NCI-H1105 treated with DMSO at 0.1 percent for 48 hours (cell line): ENCODE measurements around the gene TFF2.

Experiments used
- DNase-seq: peaks from one replicate; lab custom pipeline; 2025; lab: John Stamatoyannopoulos, UW

TFF2 gene

DNA sequence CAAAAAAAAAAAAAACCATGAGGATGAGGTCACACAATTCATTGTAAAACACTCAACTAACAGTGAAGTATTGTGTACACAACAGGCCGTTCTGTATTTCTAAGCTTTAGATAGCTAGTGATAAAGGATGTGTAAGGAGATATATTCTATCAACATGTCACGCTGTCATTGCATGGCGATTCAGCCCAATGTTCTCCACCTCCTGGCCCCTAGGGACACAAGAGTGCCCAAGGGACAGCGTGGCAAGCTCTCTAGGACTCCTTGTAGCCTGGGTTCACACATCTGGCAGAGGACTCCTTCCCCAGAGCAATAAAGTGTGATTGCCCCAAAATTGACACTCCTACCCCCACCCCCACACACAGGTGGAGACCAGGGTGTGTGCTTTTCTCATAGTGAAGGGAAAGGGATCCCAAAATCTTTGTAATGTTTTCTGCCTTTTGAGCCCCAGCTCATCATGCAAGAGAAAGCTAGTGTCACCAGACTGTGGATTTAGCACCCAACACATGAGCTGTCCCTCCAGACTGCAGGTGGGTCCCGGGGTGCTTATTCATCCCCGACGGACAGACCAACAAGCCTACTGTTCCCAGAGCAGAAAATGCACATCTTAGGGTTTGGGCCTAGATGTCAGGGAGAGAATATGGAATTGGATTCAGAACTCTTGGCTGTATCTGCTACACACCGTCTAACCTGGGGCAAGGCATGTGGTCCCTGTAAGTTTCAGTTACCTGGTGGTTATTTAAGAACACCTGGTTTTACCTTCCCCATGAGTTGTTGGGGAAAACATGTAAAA is 33.6 kb upstream of the TFF2 start:
- no peak for DNase-seq

DNA sequence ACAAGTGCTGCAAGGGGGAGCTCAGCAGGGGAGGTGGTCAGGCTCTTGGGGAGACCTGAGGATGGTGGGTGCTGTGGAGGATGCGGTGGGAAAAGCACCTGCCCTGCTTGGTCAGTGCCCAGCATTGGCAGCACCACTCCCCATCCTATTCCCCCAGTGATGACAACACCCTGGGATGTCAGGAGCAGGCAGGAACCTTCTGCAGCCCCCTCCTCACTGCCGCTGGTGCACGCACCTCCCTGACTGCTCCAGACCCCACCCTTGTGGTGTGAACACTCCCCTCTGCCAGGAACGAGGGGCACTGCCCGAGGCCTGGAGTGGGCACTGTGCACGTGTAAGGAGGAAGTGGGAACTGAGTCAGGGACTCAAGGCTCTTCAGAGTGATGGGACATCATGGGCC is 32.5 kb upstream of the TFF2 start:
- no peak for DNase-seq

DNA sequence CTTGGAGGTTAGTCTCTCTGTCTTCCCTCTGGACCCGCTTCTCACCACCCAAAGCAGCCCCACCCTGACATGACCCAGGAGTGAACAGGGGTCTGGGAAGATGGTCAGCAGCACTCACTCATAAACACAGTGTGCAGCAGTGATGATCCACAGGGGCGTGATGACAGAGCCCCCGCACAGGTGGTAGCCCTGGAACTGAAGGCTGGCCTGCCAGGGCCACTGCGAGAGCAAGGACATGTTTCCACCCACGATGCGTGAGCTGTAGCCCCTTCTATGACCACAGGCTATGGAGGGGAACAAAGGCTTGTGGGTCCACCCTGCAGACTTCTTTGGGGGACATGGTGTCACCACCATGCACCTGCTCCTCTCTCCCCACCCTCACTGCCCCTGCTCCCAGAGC is 32.1 kb upstream of the TFF2 start:
- DNase-seq: no peak

DNA sequence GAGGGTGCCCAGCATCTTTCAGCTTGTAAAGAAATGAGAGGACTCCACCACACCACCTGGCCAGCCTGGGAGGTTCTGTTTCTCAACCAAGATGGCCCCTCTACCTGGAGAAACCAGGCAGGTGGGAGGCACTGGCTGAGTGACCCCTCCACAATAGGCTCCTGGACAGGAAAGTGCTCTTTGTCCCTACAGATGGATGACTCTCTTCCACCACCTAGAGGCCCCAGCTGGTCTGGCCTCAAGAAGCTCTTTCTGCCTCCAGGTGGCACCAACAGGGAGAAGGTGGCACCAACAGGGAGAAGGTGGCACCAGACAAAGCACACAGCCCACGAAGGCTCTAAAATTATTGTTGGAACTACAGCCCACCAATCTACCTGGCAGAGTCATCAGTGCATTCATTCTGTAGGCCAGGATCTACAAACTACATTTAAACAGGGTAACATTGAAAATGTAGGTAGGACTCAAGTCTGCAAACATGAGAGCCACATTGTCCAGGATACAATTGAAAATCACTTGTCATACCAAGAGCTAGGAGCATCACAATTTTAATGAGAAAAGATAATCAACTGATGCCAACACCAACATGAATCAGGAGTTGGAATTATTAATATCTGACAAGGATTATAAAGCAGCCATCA is 30.7 kb upstream of the TFF2 start:
- DNase-seq: peak; percentile 56

DNA sequence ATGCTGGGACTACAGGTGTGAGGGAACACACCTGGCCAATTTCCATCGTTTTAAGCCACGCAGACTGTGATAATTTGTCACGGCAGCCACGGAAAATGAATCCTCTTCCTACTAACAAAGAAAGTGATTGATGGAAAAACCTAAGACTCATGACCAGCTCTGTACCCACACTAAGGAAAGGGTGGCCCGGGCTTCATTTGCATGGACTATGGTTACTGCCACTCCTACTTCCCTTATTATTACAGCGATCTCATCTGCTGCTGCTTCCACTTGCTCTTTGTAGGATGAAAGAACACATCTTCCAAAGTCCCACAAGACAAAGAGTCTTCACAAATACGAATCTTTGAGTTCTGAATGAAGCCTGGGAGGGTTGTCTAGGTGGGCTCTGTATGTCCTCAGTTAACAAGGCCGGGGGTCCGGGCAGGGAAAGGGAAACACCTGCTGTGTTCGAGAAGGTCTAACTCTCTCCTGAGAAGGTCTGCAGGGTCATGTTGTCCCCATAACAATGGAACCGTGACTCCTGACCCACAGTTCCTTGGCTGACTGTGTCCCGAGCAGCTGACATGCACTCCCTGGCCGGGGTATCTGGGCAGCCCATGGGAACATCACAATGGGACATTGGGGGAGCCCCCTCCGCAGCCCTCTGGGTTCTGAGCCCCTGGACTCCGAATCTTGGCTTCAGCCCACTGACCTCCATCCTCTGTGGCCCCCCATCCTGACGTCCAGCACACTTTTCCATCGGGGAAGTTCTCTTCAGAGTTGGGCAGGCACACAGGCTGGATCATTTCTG is 28.8 kb upstream of the TFF2 start:
- DNase-seq: no peak

DNA sequence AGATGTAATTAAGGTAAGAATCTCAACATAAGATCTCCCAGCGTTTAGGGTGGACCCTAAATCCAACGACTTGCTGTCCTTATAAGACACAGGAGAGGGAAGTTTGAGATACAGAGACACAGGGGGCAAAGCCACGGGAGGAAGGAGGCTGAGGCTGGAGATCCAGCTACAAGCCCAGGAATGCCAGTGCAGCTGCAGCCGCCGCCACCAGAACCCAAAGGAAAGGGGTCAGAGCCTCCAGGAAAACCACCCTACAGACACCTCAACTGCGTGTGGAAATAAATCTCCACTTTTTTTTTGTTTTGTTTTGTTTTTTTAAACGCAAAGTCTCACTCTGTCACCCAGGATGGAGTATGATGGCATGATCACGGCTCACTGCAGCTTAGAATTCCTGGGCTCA is 27.6 kb upstream of the TFF2 start:
- DNase-seq: no peak

DNA sequence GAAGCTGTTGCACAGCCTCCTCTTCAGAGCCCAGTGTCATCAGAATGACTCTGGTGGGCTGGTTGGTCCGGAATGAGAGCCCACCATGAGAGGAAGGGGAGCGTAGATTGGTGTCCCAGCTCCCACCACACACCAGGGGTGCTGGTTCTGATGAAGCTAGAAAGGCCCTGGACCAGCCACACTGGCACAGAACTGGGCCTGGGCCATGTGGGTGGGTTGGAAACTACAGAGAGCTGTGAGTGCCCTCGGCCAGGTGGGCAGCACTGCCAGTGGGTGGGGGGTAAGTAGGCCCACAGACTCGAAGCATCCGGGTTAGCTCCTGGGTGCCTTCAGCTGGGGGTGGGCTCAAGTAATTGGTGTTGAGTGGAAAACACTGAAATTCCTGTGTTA is 27.2 kb upstream of the TFF2 start:
- no peak for DNase-seq

DNA sequence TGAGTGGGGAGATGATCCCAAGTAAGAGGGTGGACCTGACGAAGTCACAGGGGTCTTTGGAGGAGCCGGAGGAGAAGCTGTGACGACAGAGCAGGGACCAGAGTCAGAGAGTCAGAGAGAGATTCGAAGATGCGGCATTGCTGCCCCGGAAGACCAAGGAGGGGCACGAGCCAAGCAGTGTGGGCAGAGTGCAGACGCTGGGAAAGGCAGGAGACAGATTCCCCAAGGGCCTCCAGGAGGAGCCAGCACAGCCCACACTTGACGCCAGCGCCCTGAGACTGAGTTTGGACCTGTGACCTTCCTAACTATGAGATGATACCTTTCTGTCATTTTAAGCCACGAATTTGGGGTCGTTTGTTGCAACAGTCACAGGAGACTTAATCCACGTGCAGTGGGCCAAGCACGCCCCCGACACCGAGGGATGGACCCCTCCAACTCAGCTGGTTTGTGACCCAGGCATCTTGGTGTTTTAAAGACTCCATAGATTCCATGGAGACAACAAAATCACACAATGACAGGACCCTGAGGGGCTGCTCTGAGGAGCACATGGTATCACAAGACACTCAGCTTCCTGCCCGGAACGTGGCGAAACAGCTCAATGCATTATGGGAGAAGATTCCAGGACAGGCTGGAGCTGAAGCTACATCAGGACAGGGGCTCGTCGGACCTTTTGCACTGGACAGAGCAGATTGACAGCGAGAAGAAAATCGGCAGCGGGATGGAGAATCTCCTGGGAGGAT is 26.6 kb upstream of the TFF2 start:
- DNase-seq: no peak

DNA sequence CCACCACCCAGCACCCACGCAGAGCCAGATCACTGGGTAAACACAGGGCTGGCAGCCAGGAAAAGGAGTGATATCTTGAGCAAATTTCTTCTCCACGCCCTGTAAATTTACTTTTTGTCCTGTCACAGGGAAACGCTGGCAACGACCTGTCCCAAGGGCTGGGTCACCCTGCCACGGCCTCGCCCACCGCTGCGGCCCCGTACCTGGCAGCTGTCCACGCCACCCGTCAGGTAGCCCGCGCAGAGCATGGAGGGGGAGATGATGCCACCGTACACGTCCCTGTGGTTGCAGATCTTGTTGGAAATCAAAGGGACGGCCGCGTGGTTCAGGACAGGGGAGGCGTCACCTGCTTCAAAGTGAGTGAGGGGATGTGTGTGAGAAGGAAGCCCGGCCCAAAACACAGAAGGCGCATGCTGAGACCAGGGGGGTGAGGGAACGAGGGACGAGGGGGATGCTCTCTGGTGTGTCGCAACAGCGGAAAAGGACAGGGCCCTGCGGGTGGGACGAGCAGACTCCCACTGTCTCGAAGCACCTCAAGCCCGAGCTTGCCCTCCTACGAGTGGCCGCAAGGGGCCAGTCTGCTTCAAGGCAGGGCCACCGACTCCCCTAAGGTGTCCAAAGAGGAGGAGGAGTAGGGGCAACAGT is 25.7 kb upstream of the TFF2 start:
- no peak for DNase-seq

DNA sequence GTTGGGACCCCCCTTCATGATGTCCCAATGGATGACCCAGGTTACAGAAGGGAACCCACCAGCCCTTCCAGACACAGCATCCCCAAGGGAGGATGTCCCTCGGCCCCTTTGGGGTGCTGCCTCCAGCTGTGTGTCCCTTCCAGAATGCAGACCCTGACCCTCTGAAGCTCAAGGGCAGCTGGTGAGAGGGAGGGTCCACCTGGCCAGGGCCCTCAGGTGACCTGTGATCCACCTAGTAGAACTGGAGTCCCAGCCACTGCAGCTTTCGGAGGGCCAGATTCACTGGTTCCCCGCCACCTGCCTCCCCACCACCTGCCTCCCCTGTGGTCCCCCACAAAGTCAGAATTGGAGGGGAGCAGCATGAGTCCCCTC is 25.2 kb upstream of the TFF2 start:
- no peak for DNase-seq

DNA sequence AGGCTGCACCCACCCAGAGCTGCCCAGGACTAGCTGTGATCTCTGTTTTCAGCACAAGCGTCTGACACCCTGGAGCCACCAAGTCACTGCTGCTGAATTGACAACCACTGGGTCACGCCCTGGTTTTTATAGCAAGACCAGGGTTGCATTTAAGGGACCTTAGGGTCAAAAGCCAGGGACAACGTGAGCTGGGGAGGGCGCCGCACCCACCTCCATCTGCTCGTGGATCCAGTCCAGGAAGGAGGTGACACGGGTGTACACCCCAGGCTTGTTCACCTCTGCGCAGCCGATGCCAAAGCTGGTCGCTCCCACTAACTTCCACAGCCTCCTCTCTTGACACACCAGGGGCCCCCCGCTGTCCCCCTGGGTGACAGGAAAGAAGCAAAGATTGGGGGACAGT is 24.7 kb upstream of the TFF2 start:
- DNase-seq: no peak

DNA sequence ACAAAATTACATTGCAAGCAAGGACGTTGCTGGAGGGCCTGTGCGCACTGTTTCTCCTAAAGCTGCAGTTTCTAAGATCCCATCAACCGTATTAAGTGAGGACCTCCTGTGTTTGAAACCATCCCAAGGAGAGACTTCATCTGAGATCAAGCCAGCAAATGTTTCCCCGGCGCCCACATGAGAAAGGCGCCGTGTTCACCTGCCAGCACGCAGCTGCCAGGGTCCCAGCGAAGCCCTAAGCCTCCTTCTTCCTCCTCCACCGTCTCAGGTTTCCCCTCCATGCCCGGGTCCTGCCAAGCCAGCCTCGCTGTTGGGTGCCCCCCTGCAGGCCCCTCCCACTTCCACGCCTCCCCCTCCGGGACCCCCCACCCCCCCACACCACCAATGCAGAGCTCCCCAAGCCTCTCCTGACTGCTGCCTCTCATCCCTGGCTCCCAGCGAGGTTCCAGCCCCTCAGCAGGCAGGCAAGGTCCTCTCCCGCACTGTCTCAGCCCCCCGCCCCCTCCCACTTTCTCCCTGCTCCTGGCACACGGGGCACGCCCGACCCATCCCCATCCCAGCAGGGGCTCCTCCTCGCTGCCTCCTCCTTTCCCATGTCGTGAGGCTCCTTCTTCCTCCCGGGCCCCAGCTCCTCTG is 24.2 kb upstream of the TFF2 start:
- DNase-seq: no peak

DNA sequence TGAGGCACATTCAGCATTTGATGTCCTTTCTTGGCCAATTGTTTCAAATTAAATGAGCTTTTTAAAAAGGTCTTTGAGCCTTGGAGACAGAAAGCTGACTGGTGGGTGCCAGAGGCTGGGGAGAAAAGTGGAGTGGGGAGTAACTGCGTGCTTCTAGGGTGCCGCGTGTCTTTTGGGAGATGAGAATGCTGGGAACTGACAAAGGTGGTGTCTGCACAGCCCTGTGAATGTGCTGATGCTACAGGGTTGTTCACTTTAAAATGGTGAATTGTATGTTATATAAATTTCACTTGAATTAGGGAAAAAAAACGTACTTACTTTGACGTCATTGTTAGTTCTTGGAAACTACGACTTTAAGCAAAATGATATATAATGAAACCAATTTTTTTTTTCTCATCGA is 23.7 kb upstream of the TFF2 start:
- DNase-seq: no peak

DNA sequence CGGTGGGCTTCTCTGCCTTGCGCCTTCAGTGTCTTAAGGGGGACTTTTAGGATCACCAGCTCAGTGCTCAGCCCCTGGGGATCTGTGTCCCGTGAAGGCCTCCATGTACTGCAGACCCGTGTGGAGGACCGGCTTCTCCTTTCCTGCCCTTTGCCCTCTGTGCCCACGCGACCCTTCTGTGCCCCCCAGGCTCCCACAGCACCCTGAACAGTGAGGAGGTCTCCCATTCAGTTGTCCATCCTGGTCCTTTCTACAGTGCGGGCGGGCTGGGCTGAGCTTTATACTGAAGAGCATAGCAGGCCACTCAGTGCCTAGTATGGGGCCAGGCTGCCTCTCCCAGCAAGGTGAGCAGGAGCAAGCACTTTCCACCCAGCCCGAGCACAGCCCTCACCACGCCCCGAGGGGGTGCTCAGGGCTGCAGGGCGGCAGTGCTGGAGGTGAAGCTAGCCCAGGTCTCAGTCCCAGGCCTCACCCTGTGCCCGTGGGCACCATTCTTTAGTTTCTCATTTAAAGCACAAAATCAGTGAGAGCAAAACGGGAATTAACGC is 23.2 kb upstream of the TFF2 start:
- DNase-seq: no peak

DNA sequence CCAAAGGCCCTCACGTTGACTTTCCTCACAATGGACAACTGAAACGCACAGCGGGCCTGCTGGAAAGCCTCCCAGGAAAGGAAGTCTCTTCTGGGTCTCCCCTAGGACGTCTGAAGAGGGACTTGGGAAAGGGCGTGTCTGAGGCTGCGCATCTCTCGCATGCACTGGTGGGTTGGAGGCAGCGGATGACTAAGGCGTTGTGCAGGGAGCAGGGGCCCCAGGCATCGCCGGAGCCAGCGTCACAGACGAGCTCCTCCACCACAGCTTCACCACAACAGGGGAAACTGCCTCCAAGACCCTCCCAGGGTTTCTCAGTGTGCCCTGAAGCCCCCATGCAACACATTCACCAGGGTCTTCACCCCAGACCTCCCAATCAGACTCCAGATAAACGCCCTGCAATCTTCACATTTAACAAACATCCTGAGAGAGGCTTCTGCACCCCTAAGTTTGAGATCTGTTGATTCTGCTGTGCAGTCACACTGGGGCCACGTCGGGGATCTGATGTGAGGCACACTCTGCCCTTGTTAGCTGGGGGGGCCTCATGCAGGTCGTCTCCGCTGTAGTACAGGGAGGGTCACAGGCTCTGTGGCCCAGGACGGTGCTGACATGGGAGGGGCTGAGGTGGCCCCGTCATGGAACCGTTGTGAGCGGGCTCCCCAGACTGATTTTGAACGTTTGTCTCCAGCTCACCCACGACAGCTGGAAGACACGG is 22.6 kb upstream of the TFF2 start:
- DNase-seq: no peak

DNA sequence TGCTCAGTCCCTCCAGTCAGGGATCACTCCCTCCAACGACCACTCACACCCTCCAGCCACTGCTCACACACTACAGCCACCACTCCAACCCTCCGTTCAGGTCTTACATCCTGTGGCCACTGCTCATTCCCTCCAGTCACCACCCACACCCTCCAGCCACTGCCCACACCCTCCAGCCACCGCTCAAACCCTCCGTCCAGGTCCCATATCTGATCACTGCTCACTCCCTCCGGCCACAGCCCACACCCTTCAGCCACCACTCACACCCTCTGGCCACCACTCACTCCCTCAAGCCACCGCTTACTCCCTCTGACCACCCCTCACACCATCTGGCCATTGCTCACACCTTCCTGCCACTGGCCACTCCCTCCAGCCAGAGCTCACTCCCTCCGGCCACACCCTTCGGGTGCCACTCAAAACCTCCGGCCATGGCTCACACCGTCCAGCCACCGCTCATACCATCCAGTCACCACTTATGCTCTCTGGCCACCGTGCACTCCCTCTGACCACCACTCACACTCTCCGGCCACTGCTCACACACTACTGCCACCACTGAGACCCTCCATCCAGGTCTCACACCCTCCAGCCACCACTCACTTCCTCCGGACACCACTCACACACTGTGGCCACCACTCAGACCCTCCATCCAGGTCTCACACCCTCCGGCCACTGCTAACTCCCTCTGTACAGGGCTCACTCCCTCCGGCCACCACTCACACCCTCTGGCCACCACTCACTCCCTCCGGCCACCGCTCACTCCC is 20.3 kb upstream of the TFF2 start:
- no peak for DNase-seq

DNA sequence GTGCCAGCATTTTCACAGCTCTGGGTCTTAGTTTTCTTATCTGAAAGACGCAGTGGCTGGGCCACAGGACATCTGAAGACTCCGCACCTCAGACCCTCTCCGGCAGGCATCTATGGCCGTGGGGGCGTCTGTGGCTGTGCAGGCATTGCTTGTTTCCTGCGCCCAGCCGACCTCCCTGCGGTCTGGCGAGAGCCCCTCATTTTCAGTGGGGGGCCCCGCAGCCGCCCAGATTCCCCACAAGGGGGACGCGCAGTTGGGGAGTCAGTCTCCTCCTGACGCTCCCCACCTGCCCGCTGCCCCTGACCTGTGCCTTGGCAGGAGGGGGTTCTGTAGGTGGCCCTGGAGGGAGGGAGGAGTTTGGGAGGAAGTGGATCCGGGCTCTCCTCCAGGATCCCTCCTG is 19.0 kb upstream of the TFF2 start:
- DNase-seq: no peak

DNA sequence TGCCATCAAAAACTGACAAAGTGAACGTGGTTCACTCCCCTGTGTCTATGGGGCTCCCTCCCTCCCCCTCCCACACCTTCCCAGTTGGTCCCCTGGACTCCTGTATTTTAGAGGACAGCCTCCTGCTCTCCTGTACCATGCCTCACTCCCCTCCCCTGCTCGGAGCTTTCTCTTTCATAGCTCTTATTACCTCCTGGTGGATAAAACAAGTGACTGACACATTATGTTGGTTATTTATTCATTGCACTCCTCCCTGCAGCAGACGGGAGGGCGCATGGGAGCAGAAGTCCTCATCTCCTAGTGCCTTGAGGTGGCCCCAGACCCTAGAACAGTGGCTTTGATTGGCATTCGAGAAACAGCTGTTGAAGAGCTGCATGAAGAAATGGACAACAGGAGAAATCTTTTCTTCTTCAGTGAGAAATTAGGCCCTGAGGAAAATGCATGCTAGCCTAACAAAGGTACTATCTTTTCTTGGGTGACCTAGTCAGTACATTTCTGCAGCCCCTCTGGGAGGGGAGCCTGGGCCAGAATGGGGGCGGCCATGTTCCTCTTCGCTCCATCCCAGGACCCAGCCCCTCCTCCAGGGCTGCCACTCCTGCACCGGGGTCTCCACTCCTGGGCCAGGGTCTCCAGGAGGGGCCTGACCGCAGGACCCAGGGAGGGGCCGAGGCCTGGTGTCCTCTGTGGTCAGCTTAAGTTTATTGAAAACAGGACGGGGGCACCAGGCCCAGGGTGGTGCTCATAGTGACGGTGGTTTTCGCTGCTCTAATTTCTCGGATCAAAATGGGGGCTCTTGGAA is 16.8 kb upstream of the TFF2 start:
- no peak for DNase-seq
